Ecto neural progenitor cell (in vitro differentiated cells): ENCODE measurements around the gene PTRHD1.
"Not testable (repeated sequence)": the region's sequence is repeated elsewhere in the genome, so short reads cannot be mapped to it uniquely, and the experiment has no call there.

Experiments used
- DNase-seq: peaks from one replicate; pipeline ENCODE4 v3.0.0-alpha.2; 2018; ENCODE audit warnings: low spot score

Gene PTRHD1

GRCh38 chr2:24809316-24810007 is 16.3 kb upstream of the PTRHD1 start:
- no peak for DNase-seq

- DNase-seq = no peak
These were observed 13.5 kb upstream of the PTRHD1 start for GRCh38 chr2:24806661-24807036.

- not testable (repeated sequence) for DNase-seq
These were observed 12.8 kb upstream of the PTRHD1 start for GRCh38 chr2:24805811-24806660.

DNA sequence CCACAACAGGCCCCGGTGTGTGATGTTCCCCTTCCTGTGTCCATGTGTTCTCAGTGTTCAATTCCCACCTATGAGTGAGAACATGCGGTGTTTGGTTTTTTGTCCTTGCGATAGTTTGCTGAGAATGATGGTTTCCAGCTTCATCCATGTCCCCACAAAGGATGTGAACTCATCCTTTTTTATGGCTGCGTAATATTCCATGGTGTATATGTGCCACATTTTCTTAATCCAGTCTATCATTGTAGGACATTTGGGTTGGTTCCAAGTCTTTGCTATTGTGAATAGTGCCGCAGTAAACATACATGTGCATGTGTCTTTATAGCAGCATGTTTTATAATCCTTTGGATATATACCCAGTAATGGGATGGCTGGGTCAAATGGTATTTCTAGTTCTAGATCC is 7.3 kb upstream of the PTRHD1 start:
- not testable (repeated sequence) for DNase-seq

GRCh38 chr2:24797644-24798043 is 4.5 kb upstream of the PTRHD1 start:
- no peak for DNase-seq

- DNase-seq = no peak
These were observed 707 bp upstream of the PTRHD1 start for GRCh38 chr2:24793761-24794435.

GRCh38 chr2:24792542-24792873 is 683 bp downstream of the PTRHD1 start:
- no peak for DNase-seq

DNA sequence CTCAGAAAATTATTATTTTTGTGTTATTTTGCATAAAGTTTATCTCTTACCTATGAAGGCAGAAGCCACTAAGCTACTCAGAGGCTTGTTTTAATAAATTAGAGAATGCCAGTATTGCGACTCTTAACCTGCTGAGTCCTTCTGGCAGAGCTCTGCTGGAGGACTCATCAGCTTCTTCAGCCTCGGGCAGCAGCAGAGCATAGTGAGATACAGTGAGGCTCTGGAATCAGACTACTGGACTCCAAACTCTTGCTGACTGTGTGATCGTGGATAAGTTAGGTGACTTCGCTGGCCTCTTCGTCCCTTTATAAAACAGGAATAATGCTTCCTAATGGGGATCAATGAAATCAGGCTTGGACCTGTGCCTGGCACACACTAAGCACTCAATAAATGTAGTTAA is 1.7 kb downstream of the PTRHD1 start:
- DNase-seq = no peak

- DNase-seq = no peak
These were observed 4.4 kb downstream of the PTRHD1 start for GRCh38 chr2:24788816-24789215.

- no peak for DNase-seq
These were observed 5.7 kb downstream of the PTRHD1 start for GRCh38 chr2:24787532-24787931.

DNA sequence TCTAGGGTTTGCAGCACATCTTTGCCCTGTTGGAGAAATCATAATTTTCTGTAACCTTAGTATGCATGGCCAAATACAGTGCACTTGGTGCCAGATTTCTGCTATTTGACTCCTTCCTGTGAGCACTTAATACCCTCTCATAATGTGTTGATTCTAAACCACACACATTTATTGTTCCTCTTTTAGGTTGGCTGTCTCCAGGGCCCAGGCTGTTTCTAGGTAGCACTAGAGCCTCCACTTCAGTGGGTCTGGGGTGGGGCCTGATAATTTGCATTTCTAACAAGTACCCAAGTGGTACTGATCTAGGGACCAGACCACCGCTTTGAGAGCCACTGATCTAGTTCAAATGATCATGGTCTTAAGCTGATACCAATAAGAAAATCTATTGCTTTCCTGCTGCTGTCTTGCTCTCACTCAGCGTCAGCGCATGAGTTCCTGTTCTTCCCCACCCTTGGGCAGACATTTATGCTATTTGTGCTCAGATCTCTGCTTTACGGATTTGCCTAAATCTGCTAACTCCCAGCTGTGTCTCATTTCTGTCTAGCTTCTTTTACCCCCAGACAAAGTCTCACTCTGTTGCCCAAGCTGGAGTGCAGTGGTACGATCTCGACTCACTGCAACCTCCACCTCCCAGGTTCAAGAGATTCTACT is 7.4 kb downstream of the PTRHD1 start:
- no peak for DNase-seq

GRCh38 chr2:24783641-24784040 is 9.6 kb downstream of the PTRHD1 start:
- DNase-seq = no peak

DNA sequence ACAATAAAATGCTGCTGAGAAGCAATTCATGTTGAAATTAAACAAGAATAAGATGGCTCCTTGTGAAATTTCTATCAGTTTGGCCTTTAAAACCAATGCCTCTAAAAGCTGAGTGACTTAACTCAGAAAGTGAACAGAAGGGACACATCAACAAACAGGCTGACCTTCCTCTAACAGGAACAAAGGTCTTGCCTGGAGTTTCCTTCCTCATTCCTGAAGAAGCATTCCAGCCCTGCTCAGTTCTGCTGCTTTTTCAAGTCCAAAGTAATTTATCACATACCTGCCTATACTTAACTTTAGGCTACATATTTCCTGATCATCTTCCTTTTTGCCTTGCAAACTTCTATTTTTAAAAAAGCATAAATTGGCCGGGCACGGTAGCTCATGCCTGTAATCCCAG is 14.1 kb downstream of the PTRHD1 start:
- DNase-seq = no peak

DNA sequence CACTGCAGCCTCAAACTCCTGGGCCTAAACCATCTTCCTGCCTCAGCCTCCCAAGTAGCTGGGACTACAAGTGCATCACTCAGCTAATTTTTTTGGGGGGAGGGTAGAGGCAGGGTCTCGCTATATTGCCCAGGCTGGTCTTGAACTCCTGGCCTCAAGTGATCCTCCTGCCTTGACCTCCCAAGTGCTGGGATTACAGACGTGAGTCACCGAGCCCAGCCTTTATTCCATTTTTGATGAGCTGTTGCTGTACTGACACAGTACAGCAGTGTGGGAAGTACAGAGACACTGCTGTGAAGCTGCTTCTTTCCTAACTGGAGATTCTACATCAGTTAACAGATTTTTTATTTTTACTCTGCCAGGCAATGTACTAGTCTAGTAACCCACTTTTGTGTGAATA is 18.8 kb downstream of the PTRHD1 start:
- DNase-seq = no peak

- DNase-seq = no peak
These were observed 21.2 kb downstream of the PTRHD1 start for GRCh38 chr2:24771764-24772586.

DNA sequence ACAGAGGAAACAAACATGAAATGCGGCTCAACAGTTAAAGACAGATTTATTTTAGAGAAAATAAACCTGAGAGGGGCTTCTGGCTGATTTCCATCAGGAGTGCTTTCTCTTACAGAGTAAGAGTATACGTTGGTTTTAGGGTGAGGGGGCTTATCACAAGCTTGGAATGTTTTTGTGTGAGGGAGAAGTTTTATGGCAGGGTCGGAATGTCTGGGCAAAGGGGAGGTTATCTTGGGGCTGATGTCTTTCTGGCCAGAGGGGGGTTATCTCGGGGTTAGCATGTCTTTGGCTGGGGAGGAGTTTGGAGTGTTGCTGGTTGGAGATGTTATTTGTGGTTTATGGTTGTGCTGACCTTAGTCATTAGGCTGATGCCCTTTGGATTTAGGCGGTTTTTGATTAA is 22.1 kb downstream of the PTRHD1 start:
- no peak for DNase-seq

DNA sequence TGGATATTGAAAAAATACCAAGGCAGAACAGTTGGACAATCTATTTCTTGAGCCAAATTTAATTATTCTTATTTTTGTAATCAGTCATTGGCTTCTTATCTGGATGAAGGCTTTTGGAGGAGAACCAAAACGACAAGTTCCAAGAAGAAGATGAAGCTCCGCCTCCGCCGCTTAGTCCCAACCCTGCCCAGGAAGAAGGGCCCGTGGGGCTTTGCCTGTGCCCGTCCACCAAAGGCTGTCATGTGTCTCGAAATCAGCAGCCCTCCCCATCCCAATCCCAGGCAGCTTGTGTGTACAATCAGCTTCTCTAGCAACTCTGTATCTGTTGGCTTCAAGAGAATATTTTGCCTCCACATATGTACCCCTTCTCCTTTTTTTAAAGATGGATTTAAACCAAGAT is 24.6 kb downstream of the PTRHD1 start:
- DNase-seq = no peak

DNA sequence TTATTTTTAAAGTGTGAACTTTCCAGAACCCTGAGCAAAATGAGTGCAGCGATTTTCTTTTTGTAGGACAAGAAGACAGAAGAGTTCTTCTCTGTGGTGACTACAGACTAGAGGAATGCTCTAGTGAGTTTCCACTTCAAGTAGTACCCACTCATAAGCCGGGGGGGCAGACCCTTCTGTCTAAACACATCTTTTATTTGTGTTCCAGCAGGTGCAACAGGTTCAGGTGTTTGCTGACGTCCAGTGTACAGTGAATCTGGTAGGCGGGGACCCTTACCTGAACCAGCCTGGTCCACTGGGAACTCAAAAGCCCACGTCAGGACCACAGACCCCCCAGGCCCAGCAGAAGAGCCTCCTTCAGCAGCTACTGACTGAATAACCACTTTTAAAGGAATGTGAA is 25.2 kb downstream of the PTRHD1 start:
- DNase-seq = no peak

DNA sequence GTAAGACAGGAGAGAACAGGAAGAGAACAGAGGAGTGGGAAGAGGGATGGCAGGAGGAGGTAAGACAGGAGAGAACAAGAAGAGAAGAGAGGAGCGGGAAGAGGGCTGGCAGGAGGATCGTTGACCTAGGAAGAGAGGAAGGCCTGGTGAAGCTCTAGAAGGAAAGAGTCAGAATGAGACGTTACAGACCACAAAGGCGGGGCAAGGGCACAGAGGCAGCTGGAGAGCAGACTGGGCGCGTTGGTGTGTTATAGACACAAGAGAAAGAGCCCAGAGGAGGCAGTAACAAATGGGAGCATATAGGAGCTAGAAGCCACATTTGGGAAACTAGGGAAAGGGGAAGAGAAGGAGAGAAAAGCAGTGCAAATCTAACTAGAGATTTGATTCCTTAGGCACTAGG is 26.6 kb downstream of the PTRHD1 start:
- no peak for DNase-seq

GRCh38 chr2:24763843-24764242 is 29.3 kb downstream of the PTRHD1 start:
- DNase-seq = no peak

DNA sequence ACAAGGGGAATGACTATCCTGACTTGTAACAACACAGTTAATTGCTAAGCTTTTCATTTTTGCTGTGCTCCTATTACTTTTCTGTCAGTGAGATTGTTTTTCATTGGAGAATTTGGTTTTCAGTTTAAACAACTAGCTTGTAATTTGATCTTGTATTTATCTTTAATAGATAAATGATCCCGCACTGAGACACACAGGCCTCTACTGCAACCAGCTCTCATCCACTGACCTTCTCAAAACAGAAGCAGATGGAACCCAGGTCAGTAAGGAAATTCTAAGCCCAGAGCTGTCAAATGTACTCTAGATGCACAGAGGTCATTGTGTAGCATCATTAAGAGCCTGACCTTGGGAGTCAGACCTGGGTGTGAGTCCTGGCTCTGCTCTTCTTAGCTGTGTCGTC is 30.7 kb downstream of the PTRHD1 start:
- DNase-seq = no peak

- no peak for DNase-seq
These were observed 31.3 kb downstream of the PTRHD1 start for GRCh38 chr2:24761866-24762265.
